SK-N-SH (cell line): ENCODE data around the gene SLC9A4. TPM values are rescaled to one million over a fixed set of nuclear protein-coding genes. Genes with fewer than 3 reads are reported as not detected.

ENCODE experiments used
- CTCF ChIA-PET: fragments of 300-600, 350-600 bp; formaldehyde crosslinking; extraction: SDS; loops from one replicate; lab custom pipeline; 2021; lab: Yijun Ruan, JAX
- POLR2A ChIA-PET: fragments of 350-600 bp; sonication (Branson Sonifier 250); formaldehyde crosslinking; extraction: SDS; loops from one replicate; lab custom pipeline; 2020; ENCODE audit warnings: antibody characterized with exemption, inconsistent platforms; lab: Yijun Ruan, JAX
- DNase-seq: peaks from one replicate; pipeline ENCODE4 v3.0.0; 2012
- H2AFZ ChIP-seq: fragments of 200-600 bp; sonication (generic); 2 replicates; pipeline ENCODE4 v1.8.1; 2016; ENCODE audit warnings: antibody characterized with exemption, mild to moderate bottlenecking, low read depth
- H3F3A ChIP-seq: fragments of 200-600 bp; sonication (generic); replicated peaks from 2 replicates; pipeline ENCODE3; 2016; ENCODE audit warnings: antibody characterized with exemption, mild to moderate bottlenecking; ENCODE audit not compliant: insufficient read depth
- H3K27ac ChIP-seq, 2 experiments: fragments of 200-500 bp in 1 of 2; fragments of 200-600 bp in 1 of 2; sonication (Bioruptor generic) in 1 of 2; sonication (generic), shearing (Covaris generic) in 1 of 2; 2 replicates each; pipeline versions ENCODE4 v1.5.1 to v1.6.1; 2014 to 2016; ENCODE audit warnings: low read depth in 2 of 2, inconsistent platforms in 1 of 2, low read length in 1 of 2, mild to moderate bottlenecking in 1 of 2, mixed read lengths in 1 of 2
- H3K27me3 ChIP-seq: fragments of 200-600 bp; sonication (generic), shearing (Covaris generic); 2 replicates; pipeline ENCODE4 v1.6.1; 2016; ENCODE audit warnings: mixed run types; ENCODE audit not compliant: insufficient read depth
- H3K36me3 ChIP-seq, 2 experiments: fragments of 200-500 bp in 1 of 2; fragments of 200-600 bp in 1 of 2; sonication (Bioruptor generic) in 1 of 2; sonication (generic) in 1 of 2; replicated peaks in 1 of 2; 2 replicates each; pipeline versions ENCODE3 to v1.5.1; 2014 to 2016; ENCODE audit warnings: low read length in 1 of 2, mild to moderate bottlenecking in 1 of 2; ENCODE audit not compliant: insufficient read depth in 2 of 2, control insufficient read depth in 1 of 2
- H3K4me1 ChIP-seq, 2 experiments: fragments of 200-500 bp in 1 of 2; fragments of 200-600 bp in 1 of 2; sonication (Bioruptor generic) in 1 of 2; sonication (generic), shearing (Covaris generic) in 1 of 2; 2 replicates each; pipeline versions ENCODE4 v1.5.1 to v1.6.1; 2014 to 2016; ENCODE audit warnings: low read depth in 1 of 2, low read length in 1 of 2, mixed run types in 1 of 2; ENCODE audit not compliant: insufficient read depth in 2 of 2, control insufficient read depth in 1 of 2
- H3K4me2 ChIP-seq: fragments of 200-600 bp; sonication (generic), shearing (Covaris generic); 2 replicates; pipeline ENCODE4 v1.6.1; 2017; ENCODE audit warnings: mixed run types
- H3K4me3 ChIP-seq, 2 experiments: fragments of 200-500 bp in 1 of 2; fragments of 200-600 bp in 1 of 2; sonication (Bioruptor generic) in 1 of 2; sonication (generic), shearing (Covaris generic) in 1 of 2; 2 replicates each; pipeline versions ENCODE4 v1.5.1 to v1.8.1; 2014 to 2016; ENCODE audit warnings: low read depth in 2 of 2, inconsistent platforms in 1 of 2, low read length in 1 of 2, mild to moderate bottlenecking in 1 of 2, mixed read lengths in 1 of 2, moderate library complexity in 1 of 2
- H3K79me2 ChIP-seq: fragments of 200-600 bp; sonication (generic); 2 replicates; pipeline ENCODE4 v1.8.1; 2017; ENCODE audit warnings: mild to moderate bottlenecking; ENCODE audit not compliant: insufficient read depth
- H3K9ac ChIP-seq: fragments of 200-600 bp; sonication (generic); 2 replicates; pipeline ENCODE4 v1.6.1; 2017; ENCODE audit warnings: mixed run types
- H3K9me2 ChIP-seq: fragments of 200-600 bp; sonication (generic); 2 replicates; pipeline ENCODE4 v1.6.1; 2017; ENCODE audit warnings: mixed run types
- H3K9me3 ChIP-seq: fragments of 200-600 bp; sonication (generic); 2 replicates; pipeline ENCODE4 v1.6.1; 2017; ENCODE audit warnings: mixed run types, mild to moderate bottlenecking, moderate library complexity
- H4K20me1 ChIP-seq: fragments of 200-600 bp; sonication (generic); 2 replicates; pipeline ENCODE4 v1.6.1; 2017; ENCODE audit warnings: mild to moderate bottlenecking, mixed run types; ENCODE audit not compliant: insufficient read depth
- ELF1 ChIP-seq: IDR thresholded peaks from 2 replicates; pipeline ENCODE4 v1.4.0; 2012
- EZH2phosphoT487 ChIP-seq: fragments of 200-600 bp; sonication (generic); IDR thresholded peaks from 2 replicates; pipeline ENCODE4 v1.6.1; 2017; ENCODE audit warnings: low read depth, mixed run types, mild to moderate bottlenecking, antibody characterized with exemption, moderate library complexity, borderline replicate concordance
- FOXJ3 ChIP-seq: sonication (generic); formaldehyde crosslinking; IDR thresholded peaks from 2 replicates; pipeline ENCODE4 v1.5.1; 2020; ENCODE audit warnings: mild to moderate bottlenecking, missing genetic modification reagents
- FOXM1 ChIP-seq: IDR thresholded peaks from 2 replicates; pipeline ENCODE4 v1.4.0; 2012; ENCODE audit warnings: low read depth, mild to moderate bottlenecking
- GATA2 ChIP-seq: sonication (generic); formaldehyde crosslinking; IDR thresholded peaks from 2 replicates; pipeline ENCODE4 v1.5.0; 2020; ENCODE audit warnings: mild to moderate bottlenecking, missing genetic modification reagents
- NRF1 ChIP-seq: IDR thresholded peaks from 2 replicates; pipeline ENCODE4 v1.6.1; 2012; ENCODE audit warnings: low read depth, mild to moderate bottlenecking, low read length
- POLR2AphosphoS5 ChIP-seq: IDR thresholded peaks from 2 replicates; pipeline ENCODE4 v1.6.1; 2012; ENCODE audit warnings: low read depth, low read length
- RCOR1 ChIP-seq: fragments of 150-350 bp; IDR thresholded peaks from 2 replicates; pipeline ENCODE4 v1.6.1; 2017; ENCODE audit warnings: antibody characterized with exemption, low read length
- RXRA ChIP-seq: IDR thresholded peaks from 2 replicates; pipeline ENCODE4 v1.4.0; 2012; ENCODE audit warnings: low read depth, mild to moderate bottlenecking, borderline replicate concordance
- SIN3A ChIP-seq: IDR thresholded peaks from 2 replicates; pipeline ENCODE4 v1.6.1; 2012; ENCODE audit warnings: low read depth, mild to moderate bottlenecking, low read length, moderate library complexity, borderline replicate concordance
- SMC3 ChIP-seq: IDR thresholded peaks from 2 replicates; pipeline ENCODE4 v1.6.1; 2012; ENCODE audit warnings: low read depth, low read length, improper control_type of control experiment
- TEAD4 ChIP-seq: IDR thresholded peaks from 2 replicates; pipeline ENCODE4 v1.4.0; 2012; ENCODE audit warnings: mild to moderate bottlenecking, borderline replicate concordance; ENCODE audit not compliant: insufficient read depth
- WGBS: methylation state at CpG from one replicate; pipeline ENCODE4 v1.1.6; 2017; ENCODE audit warnings: low lambda C conversion rate; 5-methylcytosine and 5-hydroxymethylcytosine counted together
- polyA plus RNA-seq, 3 experiments: library from polyadenylated mRNA; depleted of rRNA; stranded (reverse); fragments of >200 nt; gene quantifications; 2 replicates each; pipeline ENCODE4 v1.2.3, GENCODE V29; 2012
- TF ChIP-seq, protein P1 (sequence below): fragments of 150-350 bp; IDR thresholded peaks from 2 replicates; pipeline ENCODE4 v1.6.1; 2016; ENCODE audit warnings: mild to moderate bottlenecking, low read depth, low read length
- TF ChIP-seq, protein P2 (sequence below): IDR thresholded peaks from 2 replicates; pipeline ENCODE4 v1.4.0; 2012; ENCODE audit warnings: low read depth, borderline replicate concordance
- TF ChIP-seq, protein P3 (sequence below): fragments of 150-350 bp; IDR thresholded peaks from 2 replicates; pipeline ENCODE4 v1.6.1; 2017; ENCODE audit warnings: antibody characterized with exemption, low read length, low read depth, borderline replicate concordance
- TF ChIP-seq, protein P4 (sequence below): IDR thresholded peaks from 2 replicates; pipeline ENCODE4 v1.6.1; 2012; ENCODE audit warnings: mild to moderate bottlenecking, low read depth, low read length, moderate library complexity
- TF ChIP-seq, protein P5 (sequence below): IDR thresholded peaks from 2 replicates; pipeline ENCODE4; 2012

SLC9A4 gene
- polyA plus RNA-seq, 1 of the 3 experiments (the other 2 are of a cell fraction): 0.07 TPM

DNA sequence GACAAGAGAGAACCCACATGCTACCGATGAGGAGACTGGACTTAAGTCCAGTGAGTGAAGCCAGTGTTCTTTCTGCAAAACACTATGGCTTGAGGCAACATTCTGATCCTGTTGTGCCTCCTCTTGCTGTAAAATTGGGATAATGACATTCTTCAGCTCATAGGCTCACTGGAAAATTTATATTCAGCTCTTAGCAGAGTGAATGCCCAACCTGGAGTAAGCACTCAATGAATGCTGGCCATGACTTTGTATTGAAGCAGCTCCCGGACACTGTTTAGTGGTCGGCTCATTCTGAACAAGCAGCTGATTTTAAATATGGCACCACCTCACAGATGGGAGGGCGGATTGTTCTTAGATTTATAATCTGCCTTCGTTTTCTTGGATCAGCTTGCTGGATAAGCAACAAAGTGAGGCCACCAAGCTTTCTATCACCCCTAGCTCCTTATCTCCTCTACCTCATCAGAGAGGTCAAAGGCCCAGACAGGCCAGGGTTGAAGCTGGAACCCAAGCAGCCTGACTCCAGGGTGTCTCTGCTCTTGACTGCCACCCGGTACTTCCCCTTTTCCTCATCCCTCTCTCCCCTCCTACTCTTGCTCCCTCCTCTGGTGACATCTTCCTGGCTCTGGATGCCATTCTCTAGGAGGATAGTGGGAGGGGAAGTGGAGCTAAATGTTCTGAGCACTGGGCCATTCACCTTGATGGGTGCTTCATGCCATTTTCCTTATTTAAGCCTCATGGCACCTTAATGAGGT is 11.5 kb downstream of the SLC9A4 start:
- no peak overlapping the region for H3K4me3 ChIP-seq
- POLR2A ChIA-PET: no interaction called here
- H3K4me1 ChIP-seq: no peaks in the 10 kb centered on the region; a peak in 1 of 4 replicates
- H3K27ac ChIP-seq: no peak overlapping the region; a peak in 1 of 4 replicates
- no peak overlapping the region for H2AFZ ChIP-seq
- H3F3A ChIP-seq: peaks cover 9% of the 10 kb centered on the region
- H3K9me3 ChIP-seq: no peaks in the 10 kb centered on the region
- no peaks in the 10 kb centered on the region for H3K27me3 ChIP-seq
- no peak for DNase-seq
- H3K36me3 ChIP-seq: no peaks in the 10 kb centered on the region
- TF ChIP-seq, protein P1, sequence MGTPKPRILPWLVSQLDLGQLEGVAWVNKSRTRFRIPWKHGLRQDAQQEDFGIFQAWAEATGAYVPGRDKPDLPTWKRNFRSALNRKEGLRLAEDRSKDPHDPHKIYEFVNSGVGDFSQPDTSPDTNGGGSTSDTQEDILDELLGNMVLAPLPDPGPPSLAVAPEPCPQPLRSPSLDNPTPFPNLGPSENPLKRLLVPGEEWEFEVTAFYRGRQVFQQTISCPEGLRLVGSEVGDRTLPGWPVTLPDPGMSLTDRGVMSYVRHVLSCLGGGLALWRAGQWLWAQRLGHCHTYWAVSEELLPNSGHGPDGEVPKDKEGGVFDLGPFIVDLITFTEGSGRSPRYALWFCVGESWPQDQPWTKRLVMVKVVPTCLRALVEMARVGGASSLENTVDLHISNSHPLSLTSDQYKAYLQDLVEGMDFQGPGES: no peak
- TF ChIP-seq FOXM1: no peak
- no peak for TF ChIP-seq EZH2phosphoT487
- no peak for TF ChIP-seq NRF1
- TF ChIP-seq, protein P2, sequence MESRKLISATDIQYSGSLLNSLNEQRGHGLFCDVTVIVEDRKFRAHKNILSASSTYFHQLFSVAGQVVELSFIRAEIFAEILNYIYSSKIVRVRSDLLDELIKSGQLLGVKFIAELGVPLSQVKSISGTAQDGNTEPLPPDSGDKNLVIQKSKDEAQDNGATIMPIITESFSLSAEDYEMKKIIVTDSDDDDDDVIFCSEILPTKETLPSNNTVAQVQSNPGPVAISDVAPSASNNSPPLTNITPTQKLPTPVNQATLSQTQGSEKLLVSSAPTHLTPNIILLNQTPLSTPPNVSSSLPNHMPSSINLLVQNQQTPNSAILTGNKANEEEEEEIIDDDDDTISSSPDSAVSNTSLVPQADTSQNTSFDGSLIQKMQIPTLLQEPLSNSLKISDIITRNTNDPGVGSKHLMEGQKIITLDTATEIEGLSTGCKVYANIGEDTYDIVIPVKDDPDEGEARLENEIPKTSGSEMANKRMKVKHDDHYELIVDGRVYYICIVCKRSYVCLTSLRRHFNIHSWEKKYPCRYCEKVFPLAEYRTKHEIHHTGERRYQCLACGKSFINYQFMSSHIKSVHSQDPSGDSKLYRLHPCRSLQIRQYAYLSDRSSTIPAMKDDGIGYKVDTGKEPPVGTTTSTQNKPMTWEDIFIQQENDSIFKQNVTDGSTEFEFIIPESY: no peak
- TF ChIP-seq, protein P3, sequence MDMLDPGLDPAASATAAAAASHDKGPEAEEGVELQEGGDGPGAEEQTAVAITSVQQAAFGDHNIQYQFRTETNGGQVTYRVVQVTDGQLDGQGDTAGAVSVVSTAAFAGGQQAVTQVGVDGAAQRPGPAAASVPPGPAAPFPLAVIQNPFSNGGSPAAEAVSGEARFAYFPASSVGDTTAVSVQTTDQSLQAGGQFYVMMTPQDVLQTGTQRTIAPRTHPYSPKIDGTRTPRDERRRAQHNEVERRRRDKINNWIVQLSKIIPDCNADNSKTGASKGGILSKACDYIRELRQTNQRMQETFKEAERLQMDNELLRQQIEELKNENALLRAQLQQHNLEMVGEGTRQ: no peak
- no peak for TF ChIP-seq SIN3A
- no peak for TF ChIP-seq POLR2AphosphoS5
- TF ChIP-seq, protein P4, sequence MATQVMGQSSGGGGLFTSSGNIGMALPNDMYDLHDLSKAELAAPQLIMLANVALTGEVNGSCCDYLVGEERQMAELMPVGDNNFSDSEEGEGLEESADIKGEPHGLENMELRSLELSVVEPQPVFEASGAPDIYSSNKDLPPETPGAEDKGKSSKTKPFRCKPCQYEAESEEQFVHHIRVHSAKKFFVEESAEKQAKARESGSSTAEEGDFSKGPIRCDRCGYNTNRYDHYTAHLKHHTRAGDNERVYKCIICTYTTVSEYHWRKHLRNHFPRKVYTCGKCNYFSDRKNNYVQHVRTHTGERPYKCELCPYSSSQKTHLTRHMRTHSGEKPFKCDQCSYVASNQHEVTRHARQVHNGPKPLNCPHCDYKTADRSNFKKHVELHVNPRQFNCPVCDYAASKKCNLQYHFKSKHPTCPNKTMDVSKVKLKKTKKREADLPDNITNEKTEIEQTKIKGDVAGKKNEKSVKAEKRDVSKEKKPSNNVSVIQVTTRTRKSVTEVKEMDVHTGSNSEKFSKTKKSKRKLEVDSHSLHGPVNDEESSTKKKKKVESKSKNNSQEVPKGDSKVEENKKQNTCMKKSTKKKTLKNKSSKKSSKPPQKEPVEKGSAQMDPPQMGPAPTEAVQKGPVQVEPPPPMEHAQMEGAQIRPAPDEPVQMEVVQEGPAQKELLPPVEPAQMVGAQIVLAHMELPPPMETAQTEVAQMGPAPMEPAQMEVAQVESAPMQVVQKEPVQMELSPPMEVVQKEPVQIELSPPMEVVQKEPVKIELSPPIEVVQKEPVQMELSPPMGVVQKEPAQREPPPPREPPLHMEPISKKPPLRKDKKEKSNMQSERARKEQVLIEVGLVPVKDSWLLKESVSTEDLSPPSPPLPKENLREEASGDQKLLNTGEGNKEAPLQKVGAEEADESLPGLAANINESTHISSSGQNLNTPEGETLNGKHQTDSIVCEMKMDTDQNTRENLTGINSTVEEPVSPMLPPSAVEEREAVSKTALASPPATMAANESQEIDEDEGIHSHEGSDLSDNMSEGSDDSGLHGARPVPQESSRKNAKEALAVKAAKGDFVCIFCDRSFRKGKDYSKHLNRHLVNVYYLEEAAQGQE: no peak
- TF ChIP-seq ELF1: no peak
- TF ChIP-seq, protein P5, sequence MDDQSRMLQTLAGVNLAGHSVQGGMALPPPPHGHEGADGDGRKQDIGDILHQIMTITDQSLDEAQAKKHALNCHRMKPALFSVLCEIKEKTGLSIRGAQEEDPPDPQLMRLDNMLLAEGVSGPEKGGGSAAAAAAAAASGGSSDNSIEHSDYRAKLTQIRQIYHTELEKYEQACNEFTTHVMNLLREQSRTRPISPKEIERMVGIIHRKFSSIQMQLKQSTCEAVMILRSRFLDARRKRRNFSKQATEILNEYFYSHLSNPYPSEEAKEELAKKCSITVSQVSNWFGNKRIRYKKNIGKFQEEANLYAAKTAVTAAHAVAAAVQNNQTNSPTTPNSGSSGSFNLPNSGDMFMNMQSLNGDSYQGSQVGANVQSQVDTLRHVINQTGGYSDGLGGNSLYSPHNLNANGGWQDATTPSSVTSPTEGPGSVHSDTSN: no peak
- no peak for TF ChIP-seq RCOR1
- no peak for TF ChIP-seq SMC3
- no peak for TF ChIP-seq GATA2 (CRISPR knock-in tag)
- TF ChIP-seq FOXJ3 (CRISPR knock-in tag): no peak
- TF ChIP-seq TEAD4: no peak
- TF ChIP-seq RXRA: no peak
- 38% methylated on average over 6 of the region's 6 CpGs for WGBS
- no peak overlapping the region; the same call in 1 of the 2 replicates for H3K4me2 ChIP-seq
- H3K9ac ChIP-seq: no peak overlapping the region; the same call in 1 of the 2 replicates
- no peaks in the 10 kb centered on the region for H4K20me1 ChIP-seq
- H3K9me2 ChIP-seq: no peaks in the 10 kb centered on the region
- CTCF ChIA-PET: interaction anchor here (0.8 to 2.8 kb wide), 3 partner anchors 12 to 322 kb away, joined by 3 to 26 read pairs (median 3); partner anchors contain the start of gene SLC9A4
- H3K79me2 ChIP-seq: no peaks in the 10 kb centered on the region
